HG03432 (cell line): ENCODE results near the gene NME5.

Experiments
- ATAC-seq: cut with Tn5 transposase; IDR thresholded peaks from one replicate; pipeline ENCODE4 v1.9.1; 2021; ENCODE audit warnings: mild to moderate bottlenecking, moderate library complexity; ENCODE audit not compliant: unreplicated experiment

NME5 gene

DNA sequence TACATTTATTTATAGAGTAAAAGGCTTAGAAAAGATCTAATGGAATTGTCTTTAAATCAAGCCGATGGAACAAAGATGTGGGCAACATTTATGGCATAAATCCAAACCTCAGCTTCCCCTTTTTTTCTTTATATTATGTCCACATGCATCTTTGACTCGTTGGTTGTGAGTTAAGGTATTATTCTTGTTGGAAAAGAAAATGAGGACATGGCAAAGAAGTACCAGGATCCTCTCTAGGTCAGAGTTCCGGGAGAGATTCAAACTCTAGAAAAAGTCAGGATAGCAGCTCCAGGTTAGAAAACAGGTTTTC is 508 bp upstream of the NME5 start:
- no peak for ATAC-seq

DNA sequence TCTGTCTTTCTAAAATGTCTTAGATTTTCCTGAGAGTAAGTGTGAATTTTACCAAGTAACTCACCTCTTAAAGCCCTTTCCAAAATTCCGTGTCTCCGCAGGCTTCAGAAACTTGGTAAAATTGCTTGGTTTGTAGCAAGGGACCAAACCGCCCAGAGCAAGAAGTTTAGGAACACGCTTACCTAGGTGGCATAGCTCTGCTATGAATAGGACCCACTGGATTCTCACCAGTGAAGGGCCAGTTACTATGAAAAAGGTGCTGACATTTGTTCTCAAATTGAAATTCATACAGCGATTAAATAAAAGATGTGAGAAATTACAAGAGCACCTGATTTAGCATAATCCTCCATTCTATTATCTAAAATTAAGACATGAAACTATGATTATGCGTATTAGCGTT is 6.7 kb downstream of the NME5 start:
- ATAC-seq: no peak

DNA sequence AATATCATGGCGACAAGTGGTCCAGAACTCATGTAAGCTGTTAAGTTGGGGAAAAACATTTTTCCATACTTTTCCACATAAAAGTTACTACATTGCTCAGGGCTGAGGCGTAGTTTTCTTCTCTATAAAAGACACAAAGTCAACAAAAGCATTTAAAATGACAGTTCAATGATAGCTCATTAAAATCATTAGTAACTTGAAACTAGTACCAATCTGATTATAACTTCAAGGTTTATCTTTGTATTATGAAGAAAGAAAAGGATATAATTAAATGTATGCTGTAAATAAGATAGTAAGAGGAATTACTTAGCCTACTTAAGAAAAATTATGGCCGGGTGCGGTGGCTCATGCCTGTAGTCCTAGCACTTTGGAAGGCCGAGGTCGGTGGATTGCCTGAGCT is 9.9 kb downstream of the NME5 start:
- ATAC-seq: no peak

DNA sequence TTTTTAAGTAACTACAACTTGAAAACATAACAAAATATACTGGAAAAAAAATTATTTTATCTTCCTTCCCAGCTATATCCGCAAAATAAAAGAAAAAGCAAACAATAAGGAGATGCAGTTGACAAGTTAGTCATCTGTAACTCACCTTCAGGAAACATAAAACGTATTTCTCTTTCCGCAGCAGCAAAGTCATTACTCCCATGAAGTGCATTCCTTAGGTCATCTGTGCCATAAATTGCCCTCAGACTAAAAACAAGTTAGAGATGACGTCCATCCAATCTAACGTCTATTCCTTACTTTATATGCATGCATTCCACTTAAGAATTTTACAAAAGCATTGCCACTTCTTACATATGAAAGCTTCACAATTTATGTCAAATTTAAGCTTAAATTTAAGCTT is 10.9 kb downstream of the NME5 start:
- no peak for ATAC-seq

DNA sequence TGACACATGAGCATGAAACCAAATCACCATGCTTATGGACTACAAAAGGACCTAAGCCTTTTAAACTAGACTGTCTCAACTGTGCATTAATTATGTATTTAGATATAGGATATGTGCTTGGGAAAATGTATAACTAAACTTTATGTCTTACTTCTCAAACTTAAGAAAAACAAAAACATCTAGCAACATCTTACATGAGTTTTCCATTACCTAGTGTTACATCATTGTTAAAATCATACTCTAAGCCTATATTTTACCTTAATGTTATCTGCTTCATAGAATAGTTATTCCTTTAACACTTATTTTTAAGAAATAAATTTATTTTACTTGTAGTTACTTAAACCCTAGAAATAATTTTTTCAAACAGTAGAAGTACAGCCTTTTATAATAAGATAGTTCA is 24.0 kb downstream of the NME5 start:
- ATAC-seq: no peak

DNA sequence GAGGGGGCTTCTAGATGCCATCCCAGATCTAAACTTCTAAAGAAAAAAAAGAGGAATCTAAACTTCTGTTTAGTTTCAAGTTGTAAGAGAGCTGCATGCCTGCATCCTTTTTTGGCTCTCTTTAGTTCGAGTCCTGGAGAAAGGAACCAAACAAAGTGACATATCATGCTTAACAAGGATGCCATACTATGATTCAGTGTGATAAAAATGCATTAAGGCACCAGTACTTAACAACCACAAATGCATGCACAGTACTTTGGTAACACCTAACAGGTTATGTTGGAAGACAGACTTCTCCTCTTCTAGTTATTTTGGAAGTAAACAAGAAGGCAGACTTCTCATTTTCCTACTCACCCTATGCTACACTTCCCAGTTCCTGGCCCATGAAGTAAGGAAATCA is 27.3 kb downstream of the NME5 start:
- ATAC-seq: no peak

DNA sequence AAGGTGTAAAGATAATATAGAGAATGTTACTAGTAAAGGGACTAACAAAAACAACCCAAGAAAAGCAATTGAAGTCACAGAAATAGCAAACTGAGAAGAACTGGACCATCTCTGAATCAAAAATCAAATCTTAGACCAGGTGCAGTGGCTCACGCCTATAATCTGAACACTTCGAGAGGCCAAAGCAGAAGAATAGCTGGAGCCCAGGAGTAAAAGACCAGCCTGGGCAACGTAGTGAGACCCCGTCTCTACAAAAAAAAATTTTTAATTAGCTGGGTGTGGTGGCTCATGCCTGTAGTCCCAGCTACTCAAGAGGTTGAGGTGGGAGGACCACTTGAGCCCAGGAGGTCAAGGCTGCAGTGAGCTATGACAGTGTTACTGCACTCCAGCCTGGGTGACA is 28.0 kb downstream of the NME5 start:
- ATAC-seq: no peak

DNA sequence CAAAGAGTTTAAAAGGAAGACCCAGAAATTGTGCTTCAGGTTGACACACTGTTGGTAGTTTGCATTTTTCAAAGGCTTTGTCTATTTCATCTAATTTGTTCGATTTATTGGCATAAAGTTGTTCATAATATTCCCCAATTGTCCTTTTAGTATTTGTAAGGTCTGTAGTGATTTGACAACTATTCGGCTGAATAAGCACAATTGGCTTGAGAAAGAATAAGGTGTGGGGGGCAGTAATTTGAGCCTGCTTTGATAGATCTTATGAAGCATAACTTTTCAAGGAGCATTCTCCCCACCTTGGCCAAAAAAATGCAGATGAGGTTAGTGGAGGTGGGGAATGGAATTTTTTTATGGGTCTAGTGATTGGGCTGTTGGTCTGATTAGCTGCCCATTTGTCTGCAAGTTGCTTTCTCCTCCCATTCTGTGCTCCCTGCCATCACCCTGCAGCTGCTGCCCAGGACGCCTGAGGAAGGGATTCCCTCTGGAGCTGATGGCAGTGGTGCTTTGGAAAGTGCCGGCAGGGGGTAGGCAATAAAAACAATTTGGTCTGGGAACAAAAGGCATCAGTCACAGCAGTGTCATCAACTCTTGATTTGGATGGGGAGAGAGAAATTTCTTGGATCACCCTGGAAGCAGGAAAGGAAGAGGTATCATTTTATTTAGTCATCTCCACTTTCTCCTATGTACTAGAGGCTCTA is 28.8 kb downstream of the NME5 start:
- no peak for ATAC-seq

DNA sequence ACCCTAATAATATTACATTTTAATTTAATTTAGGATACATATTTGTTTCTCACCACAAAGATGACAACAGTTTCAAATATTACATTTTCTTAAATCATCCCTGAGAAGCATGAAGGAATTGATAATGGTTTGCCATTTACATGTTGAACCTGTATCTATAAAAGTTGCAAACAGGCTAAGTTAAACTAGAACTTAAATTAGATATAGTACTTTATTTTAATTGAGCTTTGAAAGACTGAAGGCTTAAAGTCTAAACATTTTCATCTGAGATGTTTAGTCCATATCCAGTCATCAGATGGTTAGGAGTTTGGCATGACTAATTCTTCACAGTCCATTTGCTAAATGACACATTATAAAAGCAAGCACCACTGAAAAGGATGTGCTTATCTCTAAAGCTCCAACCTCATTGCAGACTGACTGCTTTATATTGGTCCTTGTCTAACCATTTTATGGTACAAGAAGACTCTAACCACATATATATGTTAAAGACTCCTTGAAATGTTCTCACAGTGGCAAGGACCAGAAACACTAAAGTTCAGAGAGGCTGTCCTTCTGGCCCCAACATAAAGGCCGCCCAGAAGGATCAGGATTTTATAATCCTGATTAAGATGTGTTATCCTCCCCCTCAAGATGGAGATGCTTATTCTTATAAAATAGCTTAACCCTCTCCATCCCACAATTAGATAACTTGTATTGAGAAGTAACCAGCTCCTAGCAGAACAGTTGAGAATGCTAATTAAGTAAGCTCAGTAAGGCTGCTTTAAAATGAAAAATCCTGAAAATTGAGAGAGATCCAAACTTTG is 29.6 kb downstream of the NME5 start:
- ATAC-seq: no peak

DNA sequence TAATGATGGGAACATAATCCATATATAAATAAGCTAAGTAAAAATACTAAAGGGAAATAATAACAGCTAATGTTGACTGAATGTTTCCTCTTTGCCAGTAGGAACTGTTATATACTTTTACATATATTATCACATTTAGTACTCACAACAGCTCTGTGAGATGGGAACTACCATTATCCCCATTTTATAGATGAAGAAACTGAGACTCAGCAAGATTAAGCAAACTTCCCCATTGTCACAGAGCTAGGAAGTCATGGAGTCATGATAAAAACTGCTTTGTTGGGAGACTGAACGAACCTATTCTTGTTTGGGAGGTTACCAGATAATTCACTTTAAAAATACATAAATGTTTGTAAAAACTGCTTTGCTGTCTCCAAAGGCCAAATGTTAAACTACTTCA is 32.0 kb downstream of the NME5 start:
- ATAC-seq: no peak

DNA sequence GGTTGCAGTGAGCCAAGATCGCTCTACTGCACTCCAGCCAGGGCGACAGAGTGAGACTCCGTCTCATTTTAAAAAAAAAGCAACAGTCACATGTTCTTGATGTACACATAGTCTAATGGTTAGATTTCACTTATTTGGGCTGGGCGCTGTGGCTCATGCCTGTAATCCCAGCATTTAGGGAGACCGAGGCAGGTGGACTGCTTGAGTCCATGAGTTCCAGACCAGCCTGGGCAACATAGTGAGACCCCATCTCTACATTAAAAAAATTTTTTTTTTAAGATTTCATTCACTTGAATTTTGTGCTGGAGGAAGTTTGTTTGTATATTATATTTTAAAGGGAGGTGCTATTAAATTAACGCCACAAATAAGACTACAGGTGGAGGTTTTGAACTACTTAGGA is 33.5 kb downstream of the NME5 start:
- ATAC-seq: no peak

DNA sequence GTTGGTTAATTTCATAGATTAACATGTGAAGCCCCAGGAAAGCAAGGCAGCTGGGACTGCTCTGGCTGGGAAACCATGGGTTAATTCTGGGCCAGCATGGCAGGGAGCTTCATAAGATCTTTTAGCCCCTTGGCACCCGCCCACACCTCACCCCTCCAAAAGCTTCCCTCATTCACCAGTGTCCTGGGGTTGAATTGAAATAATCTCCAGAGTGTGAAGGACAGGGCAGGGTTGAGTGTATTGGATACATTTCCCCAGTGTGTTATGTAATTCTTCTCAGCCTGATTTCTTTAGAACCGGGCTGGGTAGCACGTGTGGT is 36.0 kb downstream of the NME5 start:
- ATAC-seq: no peak

DNA sequence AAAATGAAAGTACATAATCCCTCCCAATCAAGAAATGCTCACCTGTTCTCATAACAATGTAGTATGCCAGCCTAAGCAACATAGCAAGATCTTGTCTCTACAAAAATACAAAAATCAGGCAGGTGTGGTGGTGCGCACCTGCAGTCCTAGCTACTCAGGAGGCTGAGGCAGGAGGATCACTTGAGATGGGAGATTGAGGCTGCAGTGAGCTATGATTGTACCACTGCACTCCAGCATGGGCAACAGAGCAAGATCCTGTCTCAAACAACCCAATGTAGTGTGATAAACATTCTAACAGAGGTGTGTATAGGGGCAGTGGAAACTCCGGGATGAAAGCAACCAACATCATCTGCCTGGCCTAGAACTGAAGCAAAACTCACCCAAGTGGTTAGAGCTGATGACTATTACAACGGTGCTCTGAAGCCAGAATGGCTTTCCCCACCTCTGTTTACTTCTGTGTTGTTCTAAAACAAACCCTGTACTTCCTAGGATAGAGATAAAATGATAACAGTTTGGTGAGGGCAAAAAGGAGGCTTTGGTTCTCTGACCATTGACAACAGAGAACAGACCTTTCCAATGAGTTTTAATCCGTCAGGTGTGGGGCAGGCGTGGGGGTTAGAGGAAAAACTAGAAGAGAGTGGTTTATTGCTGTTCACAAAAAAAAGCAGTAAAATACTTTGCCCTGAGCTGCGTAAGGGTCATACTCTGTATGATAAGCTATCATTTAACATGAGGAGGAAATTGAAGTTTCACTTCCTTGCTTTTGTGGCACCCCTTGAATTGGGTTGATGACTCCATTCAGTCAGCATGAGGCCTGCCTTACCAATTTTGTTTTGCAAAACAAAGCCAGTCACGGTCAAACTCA is 36.5 kb downstream of the NME5 start:
- ATAC-seq: no peak

DNA sequence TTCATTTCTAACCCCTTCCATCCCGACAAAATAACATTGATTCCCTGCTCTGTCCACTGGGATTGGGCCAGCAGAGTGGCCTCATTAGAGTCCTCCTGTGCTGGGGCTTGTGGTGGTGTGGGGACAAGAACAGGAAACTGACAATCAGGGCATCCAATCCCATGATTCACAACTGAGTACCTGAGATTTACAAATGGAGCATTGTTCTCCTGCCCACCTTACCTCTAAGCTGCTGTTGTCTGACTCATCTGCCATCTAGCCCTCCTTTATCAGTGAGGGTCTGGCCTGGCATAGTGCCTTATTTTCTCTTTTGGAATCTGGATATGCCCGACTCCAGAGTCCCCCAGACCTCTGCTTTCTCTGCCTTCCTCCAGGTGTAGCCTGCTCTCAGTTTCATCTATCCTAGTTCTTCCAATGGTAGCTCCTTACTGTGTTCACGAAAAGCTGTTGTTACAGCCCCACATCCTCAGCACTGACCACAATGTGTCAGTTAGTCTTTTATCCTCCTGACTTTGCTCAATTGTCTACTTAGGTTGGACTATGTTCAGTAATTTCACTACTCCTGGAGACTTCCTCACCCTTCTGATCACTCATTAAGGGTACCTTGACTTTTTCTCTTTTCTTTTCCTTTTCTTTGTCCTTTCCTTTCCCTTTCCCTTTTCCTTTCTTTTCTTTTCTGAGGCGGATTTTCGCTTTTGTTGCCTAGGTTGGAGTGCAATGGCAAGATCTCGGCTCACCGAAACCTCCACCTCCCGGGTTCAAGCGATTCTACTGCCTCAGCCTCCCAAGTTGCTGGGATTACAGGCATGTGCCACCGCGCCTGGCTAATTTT is 42.0 kb downstream of the NME5 start:
- ATAC-seq: no peak

DNA sequence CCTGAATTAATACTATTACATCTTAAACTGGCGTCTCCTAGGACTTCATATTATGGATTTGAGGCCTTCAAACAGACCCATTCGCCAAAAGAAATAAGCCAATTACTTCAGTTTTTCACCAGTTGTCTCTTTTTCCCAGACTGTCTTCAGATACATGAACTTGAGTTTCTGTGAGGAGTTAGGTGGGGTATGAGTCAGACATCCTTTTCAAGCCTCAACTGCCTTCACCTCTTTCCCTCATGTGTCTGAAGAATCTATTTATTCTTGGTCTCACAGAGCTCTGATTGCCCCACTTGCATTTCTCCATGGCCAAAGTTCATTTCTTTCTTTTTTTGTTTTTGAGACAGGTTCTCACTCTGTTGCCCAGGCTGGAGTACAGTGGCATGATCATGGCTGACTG is 42.9 kb downstream of the NME5 start:
- ATAC-seq: no peak

DNA sequence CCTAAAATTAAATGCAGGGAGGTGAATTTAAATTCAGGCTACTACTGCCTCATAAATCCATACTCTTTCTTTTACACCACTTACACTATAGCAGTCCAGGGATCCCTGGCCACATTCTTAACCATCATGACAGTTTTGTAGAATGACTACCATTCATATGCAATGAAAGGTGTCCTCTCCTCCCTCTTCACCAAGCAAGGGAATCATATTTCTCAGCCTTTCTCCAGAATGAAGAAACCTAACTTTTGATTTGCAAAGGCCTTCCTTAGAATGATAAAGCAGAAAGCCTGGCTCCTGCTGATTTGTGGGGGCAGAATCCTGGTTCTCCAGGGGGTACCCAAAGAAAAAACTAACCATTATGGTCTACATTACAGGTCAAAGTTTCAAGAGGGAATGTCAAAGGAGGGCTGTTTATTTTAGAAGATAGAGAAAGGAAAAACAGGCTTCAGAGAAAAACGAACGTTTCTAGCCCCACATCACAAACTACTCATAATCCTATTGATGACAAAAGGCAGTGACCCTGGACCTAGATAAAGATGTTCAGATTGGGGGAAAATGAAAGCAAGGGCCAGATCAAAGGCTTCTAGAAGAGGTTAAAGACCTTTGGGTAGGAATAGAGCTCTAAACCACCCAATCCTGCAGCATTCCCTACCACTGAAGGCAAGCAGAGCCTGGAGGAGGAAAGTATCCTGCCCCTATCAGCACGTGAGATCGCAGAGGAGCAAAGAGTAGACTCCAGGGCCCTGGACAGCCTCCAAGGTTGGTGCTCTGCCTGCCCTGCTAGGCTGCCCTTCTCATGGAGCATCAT is 43.9 kb downstream of the NME5 start:
- no peak for ATAC-seq

DNA sequence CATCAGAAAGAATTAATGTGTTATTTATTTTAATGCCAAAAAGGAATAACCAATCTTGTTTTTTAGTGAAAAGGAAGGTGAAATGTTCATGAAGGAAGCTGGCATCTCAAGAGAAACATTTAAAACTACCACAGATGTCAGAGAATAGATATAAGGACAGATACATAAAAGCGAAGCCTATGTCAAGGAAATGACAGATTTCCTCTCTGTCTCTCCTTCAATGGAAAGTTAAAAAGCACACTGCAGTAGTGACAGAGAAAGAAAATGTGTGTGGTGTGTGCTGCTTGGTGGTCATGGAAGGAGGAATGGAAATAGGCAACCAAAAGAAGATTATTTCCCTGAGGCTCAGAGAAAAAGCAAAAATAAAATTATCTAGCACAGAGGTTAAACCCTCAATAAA is 46.2 kb downstream of the NME5 start:
- ATAC-seq: no peak

DNA sequence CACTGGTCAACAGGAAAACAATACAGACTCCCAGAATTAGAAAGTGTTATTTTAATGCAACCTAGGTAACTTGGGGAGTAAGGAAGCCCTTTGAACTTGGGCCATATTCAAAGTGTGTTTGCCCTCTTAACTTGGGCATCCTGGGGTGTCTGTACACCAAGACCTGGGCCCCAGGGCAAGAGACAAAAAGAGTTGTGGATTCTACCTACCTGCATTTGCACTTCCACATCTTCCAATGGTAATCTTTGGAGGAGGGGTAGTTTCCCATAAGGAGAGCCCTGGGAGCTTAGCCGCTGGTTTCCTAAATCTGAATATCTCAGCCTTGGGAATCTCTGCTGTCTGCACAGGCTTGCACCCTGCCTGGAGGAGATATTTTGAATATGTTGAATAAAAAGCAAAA is 46.9 kb downstream of the NME5 start:
- ATAC-seq: no peak

DNA sequence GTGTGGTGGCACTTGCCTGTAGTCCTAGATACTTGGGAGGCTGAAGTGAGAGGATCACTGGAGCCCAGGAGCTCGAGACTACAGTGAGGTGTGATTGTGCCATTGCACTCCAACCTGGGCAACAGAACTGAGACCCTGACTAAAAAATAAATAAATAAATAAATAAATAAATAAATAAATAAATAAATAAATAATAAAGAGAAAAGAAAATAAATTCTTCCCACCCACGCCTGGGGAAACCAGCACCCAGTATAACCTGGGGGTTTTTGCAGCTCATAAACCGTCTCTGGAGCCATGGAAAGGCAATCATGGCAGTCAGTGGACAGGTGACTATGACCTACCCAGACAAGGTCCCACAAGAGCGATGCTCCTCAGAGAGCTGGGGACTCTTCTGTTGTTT is 47.5 kb downstream of the NME5 start:
- ATAC-seq: no peak

DNA sequence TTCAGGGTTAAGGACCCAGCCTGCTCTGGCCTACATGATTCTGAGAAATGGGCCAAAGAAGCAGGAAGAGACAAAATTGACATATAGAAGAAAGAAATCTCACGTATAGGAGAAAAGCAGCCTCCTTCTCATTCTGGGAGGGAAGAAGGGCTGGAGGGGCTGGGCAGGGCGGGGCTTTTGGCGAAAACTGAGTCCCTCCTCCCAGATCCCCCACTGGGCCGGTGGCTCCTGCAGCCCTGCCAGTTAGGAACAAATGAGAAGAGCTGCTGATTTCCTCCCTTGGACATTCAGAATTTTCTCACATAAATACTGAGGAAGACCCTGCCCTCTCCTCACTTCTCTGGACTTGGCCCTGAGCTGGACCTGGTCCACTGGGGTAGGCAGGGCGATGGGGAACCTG is 55.5 kb downstream of the NME5 start, which contains the start of gene WNT8A:
WNT8A (plus strand) TSS at position 332 of the 400 bp plus-strand sequence. CDS start 95 bp downstream, outside the sequence.
- ATAC-seq: no peak
